K562 (cell line): Measurements from ENCODE around the gene ARID3A. TPM values are rescaled to one million over a fixed set of nuclear protein-coding genes. Genes with fewer than 3 reads are reported as not detected.

Source experiments
- CBX3 ChIP-seq, 2 experiments: IDR thresholded peaks; 1 replicate in 1 of 2; 2 replicates in 1 of 2; pipeline ENCODE4 v1.6.1; 2012; ENCODE audit warnings: inconsistent platforms in 2 of 2, low read length in 2 of 2, borderline replicate concordance in 1 of 2, control low read depth in 1 of 2
- CBX5 ChIP-seq: IDR thresholded peaks from 2 replicates; pipeline ENCODE4 v1.6.1; 2014; ENCODE audit warnings: low read depth, borderline replicate concordance
- CREM ChIP-seq: IDR thresholded peaks from 2 replicates; pipeline ENCODE4 v1.6.1; 2014; ENCODE audit warnings: antibody characterized with exemption, low read depth
- EP400 ChIP-seq: fragments of 450-650 bp; IDR thresholded peaks from 2 replicates; pipeline ENCODE4 v1.6.1; 2017; ENCODE audit warnings: antibody characterized with exemption, mild to moderate bottlenecking, moderate library complexity
- FOSL1 ChIP-seq: fragments of 200-800 bp; sonication (Bioruptor generic); conservative IDR thresholded peaks from 2 replicates; pipeline ENCODE4 v1.6.1; 2016; ENCODE audit warnings: missing genetic modification characterization, missing compliant biosample characterization
- FUS ChIP-seq: fragments of 200-400 bp; formaldehyde crosslinking; optimal IDR thresholded peaks from 2 replicates; pipeline ENCODE3; 2017; ENCODE audit warnings: low read depth, low read length
- KDM1A ChIP-seq, 2 experiments: fragments of 450-650 bp; IDR thresholded peaks; 2 replicates each; pipeline ENCODE4 v1.6.1; 2016; ENCODE audit warnings: mild to moderate bottlenecking in 2 of 2
- MEIS2 ChIP-seq: fragments of 450-650 bp; IDR thresholded peaks from 2 replicates; pipeline ENCODE4 v1.6.1; 2014; ENCODE audit warnings: mild to moderate bottlenecking; ENCODE audit not compliant: partially characterized antibody
- MYNN ChIP-seq, 2 experiments: sonication (generic); formaldehyde crosslinking in 1 of 2; IDR thresholded peaks; 2 replicates each; pipeline versions ENCODE4 v1.5.0 to v1.6.1; 2016 to 2020; ENCODE audit warnings: antibody characterized with exemption in 1 of 2, missing genetic modification reagents in 1 of 2
- NRF1 ChIP-seq, 2 experiments: fragments of 450-650 bp; IDR thresholded peaks in 1 of 2; conservative IDR thresholded peaks in 1 of 2; 2 replicates each; pipeline ENCODE4 v1.6.1; 2014; ENCODE audit warnings: mild to moderate bottlenecking in 2 of 2
- ZFP36 ChIP-seq: fragments of 150-350 bp; IDR thresholded peaks from 2 replicates; pipeline ENCODE4 v1.6.1; 2018; ENCODE audit warnings: low read length, low read depth; ENCODE audit not compliant: partially characterized antibody
- ZNF324 ChIP-seq: fragments of 250-450 bp; sonication (Bioruptor Pico); IDR thresholded peaks from 2 replicates; pipeline ENCODE4 v1.4.0; 2020; ENCODE audit warnings: mild to moderate bottlenecking
- ZNF436 ChIP-seq: fragments of 250-450, 450-650 bp; sonication (Bioruptor Pico); formaldehyde crosslinking; IDR thresholded peaks from 2 replicates; pipeline ENCODE4 v1.7.0; 2020; ENCODE audit warnings: mild to moderate bottlenecking
- polyA plus RNA-seq, 8 experiments: library from polyadenylated mRNA; depleted of rRNA in 4 of 8; stranded (reverse) in 5 of 8; unstranded in 3 of 8; fragments of >200 nt; fragmentation: Nextera tagmentation in 2 of 8; fragmentation: Illumina TruSeq in 1 of 8; extraction: Ambion mirVana in 2 of 8; extraction: Trizol in 1 of 8; gene quantifications; 2 replicates each; pipeline versions ENCODE4 v1.2.1 to v1.2.3, GENCODE V29; 2011 to 2014; ENCODE audit warnings: inconsistent platforms in 1 of 8, missing spikeins in 1 of 8
- total RNA-seq, 7 experiments: library from RNA; depleted of rRNA in 6 of 7; stranded (reverse); fragments of >200 nt in 6 of 7; fragmentation: Illumina TruSeq in 2 of 7; extraction: Trizol in 2 of 7; gene quantifications; 2 replicates each; pipeline versions ENCODE4 v1.2.1 to v1.2.3, GENCODE V29; 2011 to 2021; ENCODE audit warnings: low replicate concordance in 1 of 7
- TF ChIP-seq, protein P1 (sequence below): fragments of 450-650 bp; formaldehyde crosslinking; IDR thresholded peaks from 2 replicates; pipeline ENCODE4 v1.4.0; 2022; ENCODE audit warnings: missing genetic modification characterization
- TF ChIP-seq, protein P2 (sequence below): fragments of 150-350 bp; conservative IDR thresholded peaks from 2 replicates; pipeline ENCODE4 v1.6.1; 2014; ENCODE audit warnings: low read length
- TF ChIP-seq, protein P3 (sequence below): sonication (generic); formaldehyde crosslinking; IDR thresholded peaks from 2 replicates; pipeline ENCODE4 v1.4.0; 2020; ENCODE audit warnings: mild to moderate bottlenecking, missing genetic modification reagents
- TF ChIP-seq, protein P4 (sequence below): fragments of 250-450 bp; sonication (Bioruptor Pico); IDR thresholded peaks from 2 replicates; pipeline ENCODE4 v1.4.0; 2020; ENCODE audit warnings: mild to moderate bottlenecking, moderate library complexity

Gene ARID3A
- total and polyA plus RNA-seq, 9 of the 15 experiments (the other 6 are each of a cell fraction or from before 2014, with no cell fraction given) = 1.4 to 118 (median 31.2) TPM

DNA sequence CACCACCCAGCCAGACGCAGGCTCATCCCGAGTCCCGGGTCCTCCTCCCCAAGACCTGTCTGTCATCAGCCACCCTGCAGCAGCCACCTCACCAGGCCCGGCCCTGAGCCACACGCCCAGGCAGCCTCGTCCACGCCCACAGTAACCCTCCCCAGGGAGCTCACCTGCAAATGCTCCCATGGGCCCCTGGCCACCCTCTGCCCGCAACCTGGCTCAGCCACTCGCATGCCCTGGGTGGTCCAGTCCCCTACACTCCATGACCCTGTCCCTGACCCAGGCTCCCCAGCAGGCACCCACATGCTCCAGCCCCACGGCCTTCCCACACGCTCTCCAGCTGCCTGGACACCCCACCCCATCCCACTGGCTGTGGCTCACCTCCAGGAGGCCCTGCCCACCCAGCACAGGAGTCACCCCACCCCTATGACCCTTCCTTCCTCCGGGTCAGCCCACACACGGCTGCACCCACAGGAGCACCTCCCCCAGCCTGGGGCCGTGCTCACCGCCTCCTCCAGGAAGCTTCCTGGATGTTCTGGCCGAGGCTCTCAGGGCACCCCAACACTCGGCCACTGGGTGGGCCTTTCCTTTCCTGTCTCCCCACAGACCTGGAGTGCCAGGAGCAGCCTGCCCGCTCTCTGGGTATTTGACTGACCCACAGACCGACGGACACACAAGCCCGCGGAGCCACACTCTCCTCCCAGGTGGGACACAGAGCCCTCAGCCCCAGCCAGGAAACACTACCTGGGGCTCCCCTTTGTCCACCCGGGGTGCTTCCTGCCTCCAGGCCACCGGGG is 91.5 kb downstream of the ARID3A start (continued):
- 0 out of 2 replicates have a peak, but pooled peaks have one; percentile 9 for TF ChIP-seq CREM
- peak; percentile 40; the same call in 1 of the 2 replicates for TF ChIP-seq MYNN (IDR thresholded peaks at IDR 0.05)
- no peak for TF ChIP-seq MYNN (CRISPR knock-in tag; IDR thresholded peaks at IDR 0.05)
- peak; percentile 16 to 27; a peak in 1 of 4 replicates for TF ChIP-seq NRF1 (conservative IDR thresholded peaks at IDR 0.05 in 1 of 2, IDR thresholded peaks at IDR 0.05 in 1 of 2)
- TF ChIP-seq, protein P1, sequence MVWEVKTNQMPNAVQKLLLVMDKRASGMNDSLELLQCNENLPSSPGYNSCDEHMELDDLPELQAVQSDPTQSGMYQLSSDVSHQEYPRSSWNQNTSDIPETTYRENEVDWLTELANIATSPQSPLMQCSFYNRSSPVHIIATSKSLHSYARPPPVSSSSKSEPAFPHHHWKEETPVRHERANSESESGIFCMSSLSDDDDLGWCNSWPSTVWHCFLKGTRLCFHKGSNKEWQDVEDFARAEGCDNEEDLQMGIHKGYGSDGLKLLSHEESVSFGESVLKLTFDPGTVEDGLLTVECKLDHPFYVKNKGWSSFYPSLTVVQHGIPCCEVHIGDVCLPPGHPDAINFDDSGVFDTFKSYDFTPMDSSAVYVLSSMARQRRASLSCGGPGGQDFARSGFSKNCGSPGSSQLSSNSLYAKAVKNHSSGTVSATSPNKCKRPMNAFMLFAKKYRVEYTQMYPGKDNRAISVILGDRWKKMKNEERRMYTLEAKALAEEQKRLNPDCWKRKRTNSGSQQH = no peak
- TF ChIP-seq ZNF436 (CRISPR knock-in tag) = 0 out of 2 replicates have a peak, but pooled peaks have one; percentile 38
- TF ChIP-seq EP400 = no peak
- TF ChIP-seq, protein P2, sequence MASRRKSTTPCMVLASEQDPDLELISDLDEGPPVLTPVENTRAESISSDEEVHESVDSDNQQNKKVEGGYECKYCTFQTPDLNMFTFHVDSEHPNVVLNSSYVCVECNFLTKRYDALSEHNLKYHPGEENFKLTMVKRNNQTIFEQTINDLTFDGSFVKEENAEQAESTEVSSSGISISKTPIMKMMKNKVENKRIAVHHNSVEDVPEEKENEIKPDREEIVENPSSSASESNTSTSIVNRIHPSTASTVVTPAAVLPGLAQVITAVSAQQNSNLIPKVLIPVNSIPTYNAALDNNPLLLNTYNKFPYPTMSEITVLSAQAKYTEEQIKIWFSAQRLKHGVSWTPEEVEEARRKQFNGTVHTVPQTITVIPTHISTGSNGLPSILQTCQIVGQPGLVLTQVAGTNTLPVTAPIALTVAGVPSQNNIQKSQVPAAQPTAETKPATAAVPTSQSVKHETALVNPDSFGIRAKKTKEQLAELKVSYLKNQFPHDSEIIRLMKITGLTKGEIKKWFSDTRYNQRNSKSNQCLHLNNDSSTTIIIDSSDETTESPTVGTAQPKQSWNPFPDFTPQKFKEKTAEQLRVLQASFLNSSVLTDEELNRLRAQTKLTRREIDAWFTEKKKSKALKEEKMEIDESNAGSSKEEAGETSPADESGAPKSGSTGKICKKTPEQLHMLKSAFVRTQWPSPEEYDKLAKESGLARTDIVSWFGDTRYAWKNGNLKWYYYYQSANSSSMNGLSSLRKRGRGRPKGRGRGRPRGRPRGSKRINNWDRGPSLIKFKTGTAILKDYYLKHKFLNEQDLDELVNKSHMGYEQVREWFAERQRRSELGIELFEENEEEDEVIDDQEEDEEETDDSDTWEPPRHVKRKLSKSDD = no peak
- TF ChIP-seq CBX5 = no peak
- TF ChIP-seq, protein P3, sequence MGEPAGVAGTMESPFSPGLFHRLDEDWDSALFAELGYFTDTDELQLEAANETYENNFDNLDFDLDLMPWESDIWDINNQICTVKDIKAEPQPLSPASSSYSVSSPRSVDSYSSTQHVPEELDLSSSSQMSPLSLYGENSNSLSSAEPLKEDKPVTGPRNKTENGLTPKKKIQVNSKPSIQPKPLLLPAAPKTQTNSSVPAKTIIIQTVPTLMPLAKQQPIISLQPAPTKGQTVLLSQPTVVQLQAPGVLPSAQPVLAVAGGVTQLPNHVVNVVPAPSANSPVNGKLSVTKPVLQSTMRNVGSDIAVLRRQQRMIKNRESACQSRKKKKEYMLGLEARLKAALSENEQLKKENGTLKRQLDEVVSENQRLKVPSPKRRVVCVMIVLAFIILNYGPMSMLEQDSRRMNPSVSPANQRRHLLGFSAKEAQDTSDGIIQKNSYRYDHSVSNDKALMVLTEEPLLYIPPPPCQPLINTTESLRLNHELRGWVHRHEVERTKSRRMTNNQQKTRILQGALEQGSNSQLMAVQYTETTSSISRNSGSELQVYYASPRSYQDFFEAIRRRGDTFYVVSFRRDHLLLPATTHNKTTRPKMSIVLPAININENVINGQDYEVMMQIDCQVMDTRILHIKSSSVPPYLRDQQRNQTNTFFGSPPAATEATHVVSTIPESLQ (CRISPR knock-in tag) = 0 out of 2 replicates have a peak, but pooled peaks have one; percentile 22
- TF ChIP-seq MEIS2 = peak; percentile 81
- TF ChIP-seq CBX3 (IDR thresholded peaks at IDR 0.05; ENCODE audit: borderline replicate concordance in 1 of 2, low read length in 2 of 2) = no peak
- no peak for TF ChIP-seq ZNF324
- TF ChIP-seq FOSL1 = 0 out of 2 replicates have a peak, but pooled peaks have one; percentile 4
- peak; percentile 6 to 26; a peak in 1 of 4 replicates for TF ChIP-seq KDM1A (IDR thresholded peaks at IDR 0.05)
- TF ChIP-seq FUS = no peak
- peak; percentile 98 for TF ChIP-seq ZFP36
- TF ChIP-seq, protein P4, sequence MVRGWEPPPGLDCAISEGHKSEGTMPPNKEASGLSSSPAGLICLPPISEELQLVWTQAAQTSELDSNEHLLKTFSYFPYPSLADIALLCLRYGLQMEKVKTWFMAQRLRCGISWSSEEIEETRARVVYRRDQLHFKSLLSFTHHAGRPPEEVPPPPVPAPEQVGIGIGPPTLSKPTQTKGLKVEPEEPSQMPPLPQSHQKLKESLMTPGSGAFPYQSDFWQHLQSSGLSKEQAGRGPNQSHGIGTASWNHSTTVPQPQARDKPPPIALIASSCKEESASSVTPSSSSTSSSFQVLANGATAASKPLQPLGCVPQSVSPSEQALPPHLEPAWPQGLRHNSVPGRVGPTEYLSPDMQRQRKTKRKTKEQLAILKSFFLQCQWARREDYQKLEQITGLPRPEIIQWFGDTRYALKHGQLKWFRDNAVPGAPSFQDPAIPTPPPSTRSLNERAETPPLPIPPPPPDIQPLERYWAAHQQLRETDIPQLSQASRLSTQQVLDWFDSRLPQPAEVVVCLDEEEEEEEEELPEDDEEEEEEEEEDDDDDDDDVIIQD (CRISPR knock-in tag) = no peak
